HepG2 (cell line): ENCODE results near the gene AFG1L. TPM values are rescaled to one million over a fixed set of nuclear protein-coding genes. Genes with fewer than 3 reads are reported as not detected.
"Not testable (repeated sequence)": the region's sequence is repeated elsewhere in the genome, so short reads cannot be mapped to it uniquely, and the experiment has no call there.

Experiments used
- ATAC-seq: fragments of 200-7000 bp; cut with Tn5 transposase; 3 replicates; pipeline ENCODE4 v1.9.1; 2020; ENCODE audit warnings: mild to moderate bottlenecking, moderate library complexity
- BruUV-seq: library from RNA; stranded (reverse); fragments of 400-500 nt; replicated peaks from 2 replicates; lab custom pipeline; 2021; lab: Mats Ljungman, UMichigan
- CTCF ChIA-PET: fragments of 300-600 bp; formaldehyde crosslinking; extraction: SDS; loops from one replicate; lab custom pipeline; 2021; ENCODE audit warnings: low total read pairs, inconsistent platforms, low intra/inter-chr PET ratio; lab: Yijun Ruan, JAX
- POLR2A ChIA-PET: fragments of 350-600 bp; sonication (Branson Sonifier 250); formaldehyde crosslinking; loops from one replicate; lab custom pipeline; 2020; ENCODE audit warnings: antibody characterized with exemption, inconsistent platforms; lab: Yijun Ruan, JAX
- DNase-seq: peaks from one replicate; pipeline ENCODE4 v3.0.0-alpha.2; 2015; ENCODE audit warnings: low spot score
- FAIRE-seq: peaks from 3 replicates; lab custom pipeline; 2011; peaks lifted over from hg19 to GRCh38; lab: Jason Lieb, UNC
- H2AFZ ChIP-seq: one replicate; pipeline ENCODE4 v1.6.1; 2011; ENCODE audit warnings: low read length, inconsistent platforms
- H3K27ac ChIP-seq: fragments of 300-600 bp; 3 replicates; pipeline ENCODE4 v1.8.0; 2011; ENCODE audit warnings: mixed run types, mild to moderate bottlenecking, mixed read lengths, low read length, inconsistent platforms; ENCODE audit not compliant: insufficient read depth; ENCODE audit errors: extremely low read length
- H3K27me3 ChIP-seq, 2 experiments: fragments of 200-600 bp in 1 of 2; 2 replicates in 1 of 2; 3 replicates in 1 of 2; pipeline versions ENCODE4 v1.6.0 to v1.8.0; 2011; ENCODE audit warnings: low read length in 2 of 2, mild to moderate bottlenecking in 2 of 2, moderate library complexity in 2 of 2, inconsistent platforms in 1 of 2; ENCODE audit not compliant: insufficient read depth in 2 of 2, control insufficient read depth in 1 of 2
- H3K36me3 ChIP-seq, 2 experiments: fragments of 200-600 bp in 1 of 2; replicated peaks in 1 of 2; 2 replicates in 1 of 2; 3 replicates in 1 of 2; pipeline versions ENCODE4 v1.5.1 to v1.8.0; 2011; ENCODE audit warnings: low read length in 2 of 2, inconsistent platforms in 1 of 2; ENCODE audit not compliant: insufficient read depth in 2 of 2, control insufficient read depth in 1 of 2
- H3K4me1 ChIP-seq: 2 replicates; pipeline ENCODE4 v1.5.1; 2012; ENCODE audit warnings: low read length, inconsistent platforms; ENCODE audit not compliant: insufficient read depth
- H3K4me2 ChIP-seq: 2 replicates; pipeline ENCODE4 v1.6.0; 2011; ENCODE audit warnings: low read depth, low read length, inconsistent platforms
- H3K4me3 ChIP-seq, 3 experiments: fragments of 200-600 bp in 1 of 3; sonication (generic), shearing (Covaris generic) in 1 of 3; replicated peaks in 1 of 3; 2 replicates each; pipeline ENCODE4 v1.5.1; 2011 to 2016; ENCODE audit warnings: low read length in 3 of 3, inconsistent platforms in 2 of 3, low read depth in 2 of 3, mild to moderate bottlenecking in 2 of 3, control low read depth in 1 of 3, mixed read lengths in 1 of 3; ENCODE audit not compliant: insufficient read depth in 1 of 3
- H3K79me2 ChIP-seq: one replicate; pipeline ENCODE4 v1.6.1; 2011; ENCODE audit warnings: low read length, inconsistent platforms; ENCODE audit not compliant: insufficient read depth
- H3K9ac ChIP-seq: 2 replicates; pipeline ENCODE4 v1.6.0; 2011; ENCODE audit warnings: mild to moderate bottlenecking, low read depth, low read length, inconsistent platforms; ENCODE audit not compliant: insufficient read depth
- H3K9me3 ChIP-seq: 2 replicates; pipeline ENCODE4 v1.5.1; 2012; ENCODE audit warnings: mild to moderate bottlenecking, low read length
- H4K20me1 ChIP-seq: 2 replicates; pipeline ENCODE4 v1.6.0; 2011; ENCODE audit warnings: inconsistent platforms, mild to moderate bottlenecking, low read length, moderate library complexity; ENCODE audit not compliant: insufficient read depth
- CENPT ChIP-seq: sonication (generic); formaldehyde crosslinking; IDR thresholded peaks from 2 replicates; pipeline ENCODE4 v1.8.0; 2022; ENCODE audit warnings: low read depth, mild to moderate bottlenecking, moderate library complexity, missing genetic modification reagents
- CREB1 ChIP-seq, 2 experiments: fragments of 450-650 bp in 1 of 2; IDR thresholded peaks; 2 replicates each; pipeline ENCODE4 v1.6.1; 2016 to 2017; ENCODE audit warnings: control low read depth in 1 of 2, mild to moderate bottlenecking in 1 of 2, missing compliant biosample characterization in 1 of 2, missing genetic modification characterization in 1 of 2
- SETDB1 ChIP-seq: sonication (generic); formaldehyde crosslinking; IDR thresholded peaks from 2 replicates; pipeline ENCODE4 v1.5.1; 2020; ENCODE audit warnings: missing genetic modification reagents, mild to moderate bottlenecking, borderline replicate concordance
- SIN3B ChIP-seq: fragments of 150-350 bp; IDR thresholded peaks from 2 replicates; pipeline ENCODE4 v1.6.1; 2014; ENCODE audit warnings: low read length
- SSRP1 ChIP-seq: IDR thresholded peaks from 2 replicates; pipeline ENCODE4 v1.6.1; 2016; ENCODE audit warnings: control low read depth
- ZNF326 ChIP-seq: sonication (generic); formaldehyde crosslinking; IDR thresholded peaks from 2 replicates; pipeline ENCODE4 v1.4.0; 2020; ENCODE audit warnings: missing genetic modification reagents, borderline replicate concordance
- ZNF564 ChIP-seq: sonication (generic); formaldehyde crosslinking; IDR thresholded peaks from 2 replicates; pipeline ENCODE4 v1.8.1; 2023; ENCODE audit warnings: mild to moderate bottlenecking, missing genetic modification reagents
- ZNF639 ChIP-seq: conservative IDR thresholded peaks from 2 replicates; pipeline ENCODE4 v1.6.1; 2018; ENCODE audit warnings: missing genetic modification reagents
- ZNF737 ChIP-seq: sonication (generic); formaldehyde crosslinking; IDR thresholded peaks from 2 replicates; pipeline ENCODE4 v1.5.0; 2020; ENCODE audit warnings: missing genetic modification reagents, mild to moderate bottlenecking, borderline replicate concordance
- ZUFSP ChIP-seq: sonication (generic); formaldehyde crosslinking; IDR thresholded peaks from 2 replicates; pipeline ENCODE4 v1.9.0; 2021; ENCODE audit warnings: missing genetic modification reagents, mild to moderate bottlenecking, borderline replicate concordance
- WGBS: methylation state at CpG from one replicate; pipeline ENCODE4 v1.1.6; 2017; ENCODE audit warnings: low lambda C conversion rate; 5-methylcytosine and 5-hydroxymethylcytosine counted together
- in situ Hi-C: cut with HindIII; loops from 2 replicates; pipeline ENCODE4 v1.10.0; 2017; ENCODE audit warnings: low pct_unique_long_range_greater_than_20kb; ENCODE audit not compliant: extremely low pct_ligation_motif_present
- intact Hi-C: fragments of 100-400 bp; cut with micrococcal nuclease; formaldehyde crosslinking; loops from one replicate; pipeline ENCODE4 v1.10.0; 2022; ENCODE audit not compliant: unreplicated experiment
- polyA plus RNA-seq, 8 experiments: library from polyadenylated mRNA; depleted of rRNA in 3 of 8; stranded (reverse) in 7 of 8; unstranded in 1 of 8; fragments of >200 nt; fragmentation: Illumina TruSeq in 4 of 8; extraction: Trizol in 4 of 8; gene quantifications; 2 replicates each; pipeline versions ENCODE4 v1.2.1 to v1.2.3, GENCODE V29; 2011 to 2016; ENCODE audit warnings: low read depth in 4 of 8, missing spikeins in 1 of 8, mixed read lengths in 1 of 8; ENCODE audit not compliant: insufficient read depth in 1 of 8
- total RNA-seq, 5 experiments: library from RNA; depleted of rRNA; stranded (reverse); fragments of >200 nt; fragmentation: Illumina TruSeq; extraction: Trizol; gene quantifications; 2 replicates each; pipeline ENCODE4 v1.2.3, GENCODE V29; 2016; ENCODE audit warnings: low read depth in 1 of 5

Gene AFG1L
- total and polyA plus RNA-seq, 2 of the 13 experiments (the other 11 are each of a cell fraction or from before 2014, with no cell fraction given): 3.1 to 14.0 TPM

GRCh38 chr6:108268845-108269244, 26.0 kb upstream of the AFG1L start (continued):
- TF ChIP-seq ZNF326 (CRISPR knock-in tag) (no peak), CREB1 (IDR thresholded peaks at IDR 0.05) (no peak), CREB1 (CRISPR knock-in tag; IDR thresholded peaks at IDR 0.05) (no peak), ZNF564 (CRISPR knock-in tag) (no peak), SETDB1 (CRISPR knock-in tag) (no peak), SIN3B (no peak), CENPT (CRISPR knock-in tag) (no peak), ZUFSP (no peak), ZNF639 (no peak), ZNF737 (CRISPR knock-in tag) (no peak), SSRP1 (no peak)

GRCh38 chr6:108269955-108270354, 24.9 kb upstream of the AFG1L start:
- BruUV-seq, DNase-seq, H3K9ac ChIP-seq, H3K4me1 ChIP-seq, H3K9me3 ChIP-seq, POLR2A ChIA-PET, H3K4me3 ChIP-seq, H3K27ac ChIP-seq, H4K20me1 ChIP-seq, ATAC-seq, H3K4me2 ChIP-seq, FAIRE-seq, CTCF ChIA-PET, H3K36me3 ChIP-seq, H3K79me2 ChIP-seq, intact Hi-C loops, H3K27me3 ChIP-seq, H2AFZ ChIP-seq, in situ Hi-C loops: not testable (repeated sequence)
- WGBS: no CpG with 5 or more reads among the region's 31 CpGs
